HG02759 (cell line): ENCODE data around the gene OXNAD1.
A peak's percentile ranks its signal among the peaks of the same experiment; 100 is the strongest.
"Not testable (repeated sequence)": the region's sequence is repeated elsewhere in the genome, so short reads cannot be mapped to it uniquely, and the experiment has no call there.

Experiments
- ATAC-seq: cut with Tn5 transposase; IDR thresholded peaks from one replicate; pipeline ENCODE4 v1.9.1; 2021; ENCODE audit warnings: mild to moderate bottlenecking, moderate library complexity; ENCODE audit not compliant: unreplicated experiment

The OXNAD1 gene

GRCh38 chr3:16301507-16301906, 36.5 kb downstream of the OXNAD1 start:
- no peak for ATAC-seq

- no peak for ATAC-seq
Measured at GRCh38 chr3:16302082-16302631, 37.1 kb downstream of the OXNAD1 start.

- no peak for ATAC-seq
Measured at GRCh38 chr3:16303037-16303575, 38.1 kb downstream of the OXNAD1 start.

GRCh38 chr3:16304061-16305010, 39.3 kb downstream of the OXNAD1 start:
- ATAC-seq, result no peak

GRCh38 chr3:16305111-16305541, 40.1 kb downstream of the OXNAD1 start:
- ATAC-seq, result no peak

GRCh38 chr3:16307832-16308531, 43.0 kb downstream of the OXNAD1 start:
- ATAC-seq, result no peak

- ATAC-seq, result no peak
Measured at GRCh38 chr3:16308727-16309126, 43.7 kb downstream of the OXNAD1 start.

- ATAC-seq, result peak; percentile 90
Measured at GRCh38 chr3:16309558-16309957, 44.5 kb downstream of the OXNAD1 start.

- not testable (repeated sequence) for ATAC-seq
Measured at GRCh38 chr3:16310486-16310885, 45.5 kb downstream of the OXNAD1 start.

GRCh38 chr3:16311960-16312451, 47.0 kb downstream of the OXNAD1 start:
- ATAC-seq, result peak; percentile 49

- no peak for ATAC-seq
Measured at GRCh38 chr3:16313886-16314645, 49.1 kb downstream of the OXNAD1 start.

- ATAC-seq, result no peak
Measured at GRCh38 chr3:16315623-16316022, 50.6 kb downstream of the OXNAD1 start.

GRCh38 chr3:16316396-16316795, 51.4 kb downstream of the OXNAD1 start:
- ATAC-seq, result no peak

GRCh38 chr3:16316847-16317560, 52.0 kb downstream of the OXNAD1 start:
- no peak for ATAC-seq

GRCh38 chr3:16317561-16317945, 52.5 kb downstream of the OXNAD1 start:
- ATAC-seq, result no peak

GRCh38 chr3:16318176-16318575, 53.2 kb downstream of the OXNAD1 start:
- ATAC-seq, result no peak

- no peak for ATAC-seq
Measured at GRCh38 chr3:16319307-16319706, 54.3 kb downstream of the OXNAD1 start.

GRCh38 chr3:16319723-16320122, 54.7 kb downstream of the OXNAD1 start:
- no peak for ATAC-seq

GRCh38 chr3:16320711-16321110, 55.7 kb downstream of the OXNAD1 start:
- ATAC-seq, result no peak

GRCh38 chr3:16322189-16322588, 57.2 kb downstream of the OXNAD1 start:
- ATAC-seq, result no peak
